HepG2 (cell line): ENCODE results near the gene RPS6KB1. TPM values are rescaled to one million over a fixed set of nuclear protein-coding genes. Genes with fewer than 3 reads are reported as not detected.

Source experiments
- ARID3A ChIP-seq: IDR thresholded peaks from 2 replicates; pipeline ENCODE4 v1.6.1; 2012; ENCODE audit warnings: low read depth, low read length, improper control_type of control experiment
- FOSL1 ChIP-seq: sonication (generic); formaldehyde crosslinking; IDR thresholded peaks from 2 replicates; pipeline ENCODE4 v1.9.0; 2021; ENCODE audit warnings: missing genetic modification reagents, borderline replicate concordance
- JUN ChIP-seq: sonication (generic); formaldehyde crosslinking; IDR thresholded peaks from 2 replicates; pipeline ENCODE4 v1.4.0; 2020; ENCODE audit warnings: mild to moderate bottlenecking, missing genetic modification reagents
- KLF16 ChIP-seq, 2 experiments: sonication (generic) in 1 of 2; formaldehyde crosslinking in 1 of 2; IDR thresholded peaks; 2 replicates each; pipeline versions ENCODE4 v1.6.1 to v1.8.0; 2016 to 2023; ENCODE audit warnings: missing genetic modification reagents in 2 of 2, missing compliant biosample characterization in 1 of 2
- MXI1 ChIP-seq: IDR thresholded peaks from 3 replicates; pipeline ENCODE4 v1.6.1; 2012; ENCODE audit warnings: low read depth, low read length, inconsistent platforms, borderline replicate concordance
- NFKBIZ ChIP-seq: IDR thresholded peaks from 2 replicates; pipeline ENCODE4 v1.6.1; 2018; ENCODE audit warnings: missing genetic modification reagents, missing compliant biosample characterization
- NR3C1 ChIP-seq: sonication (generic); formaldehyde crosslinking; IDR thresholded peaks from 2 replicates; pipeline ENCODE4 v1.4.0; 2020; ENCODE audit warnings: missing genetic modification reagents
- RBM22 ChIP-seq: fragments of 200-400 bp; formaldehyde crosslinking; optimal IDR thresholded peaks from 2 replicates; pipeline ENCODE3; 2017; ENCODE audit warnings: mild to moderate bottlenecking, low read length, moderate library complexity
- SNAI1 ChIP-seq: sonication (generic); formaldehyde crosslinking; IDR thresholded peaks from 2 replicates; pipeline ENCODE4 v1.5.0; 2020; ENCODE audit warnings: mild to moderate bottlenecking, missing genetic modification reagents, borderline replicate concordance
- SP2 ChIP-seq: sonication (generic); formaldehyde crosslinking; IDR thresholded peaks from 2 replicates; pipeline ENCODE4 v1.5.1; 2020; ENCODE audit warnings: mild to moderate bottlenecking, missing genetic modification reagents
- TARDBP ChIP-seq: sonication (generic); formaldehyde crosslinking; IDR thresholded peaks from 2 replicates; pipeline ENCODE4 v1.8.0; 2022; ENCODE audit warnings: mild to moderate bottlenecking, missing genetic modification reagents
- ZBTB20 ChIP-seq: sonication (generic); formaldehyde crosslinking; IDR thresholded peaks from 2 replicates; pipeline ENCODE4 v1.8.1; 2023; ENCODE audit warnings: missing genetic modification reagents, low read depth, mild to moderate bottlenecking, borderline replicate concordance
- ZFP37 ChIP-seq: sonication (generic); formaldehyde crosslinking; IDR thresholded peaks from 2 replicates; pipeline ENCODE4 v1.4.0; 2020; ENCODE audit warnings: missing genetic modification reagents, borderline replicate concordance
- ZNF317 ChIP-seq: sonication (generic); formaldehyde crosslinking; IDR thresholded peaks from 2 replicates; pipeline ENCODE4 v1.5.0; 2020; ENCODE audit warnings: mild to moderate bottlenecking, missing genetic modification reagents
- ZNF547 ChIP-seq: sonication (generic); formaldehyde crosslinking; IDR thresholded peaks from 2 replicates; pipeline ENCODE4 v1.5.1; 2020; ENCODE audit warnings: mild to moderate bottlenecking, missing genetic modification reagents
- ZNF597 ChIP-seq: sonication (generic); formaldehyde crosslinking; IDR thresholded peaks from 2 replicates; pipeline ENCODE4 v1.5.0; 2020; ENCODE audit warnings: missing genetic modification reagents
- ZNF670 ChIP-seq: sonication (generic); formaldehyde crosslinking; IDR thresholded peaks from 2 replicates; pipeline ENCODE4 v1.8.0; 2022; ENCODE audit warnings: mild to moderate bottlenecking, missing genetic modification reagents, borderline replicate concordance
- ZNF772 ChIP-seq: sonication (generic); formaldehyde crosslinking; IDR thresholded peaks from 2 replicates; pipeline ENCODE4 v1.5.0; 2020; ENCODE audit warnings: mild to moderate bottlenecking, missing genetic modification reagents
- ZNF777 ChIP-seq: sonication (generic); formaldehyde crosslinking; IDR thresholded peaks from 2 replicates; pipeline ENCODE4 v1.4.0; 2020; ENCODE audit warnings: missing genetic modification reagents
- ZNF788 ChIP-seq: sonication (generic); formaldehyde crosslinking; IDR thresholded peaks from 2 replicates; pipeline ENCODE4 v1.5.0; 2020; ENCODE audit warnings: mild to moderate bottlenecking, missing genetic modification reagents, borderline replicate concordance
- polyA plus RNA-seq, 8 experiments: library from polyadenylated mRNA; depleted of rRNA in 3 of 8; stranded (reverse) in 7 of 8; unstranded in 1 of 8; fragments of >200 nt; fragmentation: Illumina TruSeq in 4 of 8; extraction: Trizol in 4 of 8; gene quantifications; 2 replicates each; pipeline versions ENCODE4 v1.2.1 to v1.2.3, GENCODE V29; 2011 to 2016; ENCODE audit warnings: low read depth in 4 of 8, missing spikeins in 1 of 8, mixed read lengths in 1 of 8; ENCODE audit not compliant: insufficient read depth in 1 of 8
- total RNA-seq, 5 experiments: library from RNA; depleted of rRNA; stranded (reverse); fragments of >200 nt; fragmentation: Illumina TruSeq; extraction: Trizol; gene quantifications; 2 replicates each; pipeline ENCODE4 v1.2.3, GENCODE V29; 2016; ENCODE audit warnings: low read depth in 1 of 5
- TF ChIP-seq, protein P1 (sequence below): sonication (generic); formaldehyde crosslinking; IDR thresholded peaks from 2 replicates; pipeline ENCODE4 v1.4.0; 2020; ENCODE audit warnings: missing genetic modification reagents, borderline replicate concordance
- TF ChIP-seq, protein P2 (sequence below): sonication (generic); formaldehyde crosslinking; IDR thresholded peaks from 2 replicates; pipeline ENCODE4 v1.4.0; 2020; ENCODE audit warnings: missing genetic modification reagents, mild to moderate bottlenecking, borderline replicate concordance

The RPS6KB1 gene
- total and polyA plus RNA-seq, 2 of the 13 experiments (the other 11 are each of a cell fraction or from before 2014, with no cell fraction given), result 16.5 to 42.2 TPM

- TF ChIP-seq, protein P1, sequence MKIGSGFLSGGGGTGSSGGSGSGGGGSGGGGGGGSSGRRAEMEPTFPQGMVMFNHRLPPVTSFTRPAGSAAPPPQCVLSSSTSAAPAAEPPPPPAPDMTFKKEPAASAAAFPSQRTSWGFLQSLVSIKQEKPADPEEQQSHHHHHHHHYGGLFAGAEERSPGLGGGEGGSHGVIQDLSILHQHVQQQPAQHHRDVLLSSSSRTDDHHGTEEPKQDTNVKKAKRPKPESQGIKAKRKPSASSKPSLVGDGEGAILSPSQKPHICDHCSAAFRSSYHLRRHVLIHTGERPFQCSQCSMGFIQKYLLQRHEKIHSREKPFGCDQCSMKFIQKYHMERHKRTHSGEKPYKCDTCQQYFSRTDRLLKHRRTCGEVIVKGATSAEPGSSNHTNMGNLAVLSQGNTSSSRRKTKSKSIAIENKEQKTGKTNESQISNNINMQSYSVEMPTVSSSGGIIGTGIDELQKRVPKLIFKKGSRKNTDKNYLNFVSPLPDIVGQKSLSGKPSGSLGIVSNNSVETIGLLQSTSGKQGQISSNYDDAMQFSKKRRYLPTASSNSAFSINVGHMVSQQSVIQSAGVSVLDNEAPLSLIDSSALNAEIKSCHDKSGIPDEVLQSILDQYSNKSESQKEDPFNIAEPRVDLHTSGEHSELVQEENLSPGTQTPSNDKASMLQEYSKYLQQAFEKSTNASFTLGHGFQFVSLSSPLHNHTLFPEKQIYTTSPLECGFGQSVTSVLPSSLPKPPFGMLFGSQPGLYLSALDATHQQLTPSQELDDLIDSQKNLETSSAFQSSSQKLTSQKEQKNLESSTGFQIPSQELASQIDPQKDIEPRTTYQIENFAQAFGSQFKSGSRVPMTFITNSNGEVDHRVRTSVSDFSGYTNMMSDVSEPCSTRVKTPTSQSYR (CRISPR knock-in tag), result peak; percentile 27; the same call in 1 of the 2 replicates
- TF ChIP-seq ARID3A, result no peak; the same call in 1 of the 2 replicates
- TF ChIP-seq SNAI1 (CRISPR knock-in tag), result peak; percentile 98
- TF ChIP-seq MXI1, result peak; percentile 83; the same call in 1 of the 3 replicates
- TF ChIP-seq NR3C1, result peak; percentile 78; the same call in 1 of the 2 replicates
- peak; percentile 75; the same call in 1 of the 2 replicates for TF ChIP-seq ZNF597
- no peak; the same call in 1 of the 2 replicates for TF ChIP-seq ZNF547 (CRISPR knock-in tag)
- no peak for TF ChIP-seq JUN (CRISPR knock-in tag)
- no peak for TF ChIP-seq RBM22
- TF ChIP-seq ZNF788, result peak; percentile 55; the same call in 1 of the 2 replicates
- TF ChIP-seq ZNF670 (CRISPR knock-in tag), result peak; percentile 79
- TF ChIP-seq KLF16 (CRISPR knock-in tag; IDR thresholded peaks at IDR 0.05), result peak in 1 of 2 experiments; percentile 90; a peak in 2 of 4 replicates
- TF ChIP-seq ZNF777, result peak; percentile 73
- TF ChIP-seq ZFP37, result 0 out of 2 replicates have a peak, but pooled peaks have one; percentile 73
- TF ChIP-seq FOSL1 (CRISPR knock-in tag), result no peak
- peak; percentile 87; the same call in 1 of the 2 replicates for TF ChIP-seq ZBTB20
- peak; percentile 86 for TF ChIP-seq ZNF317 (CRISPR knock-in tag)
- TF ChIP-seq ZNF772 (CRISPR knock-in tag), result peak; percentile 44
- peak; percentile 70; the same call in 1 of the 2 replicates for TF ChIP-seq TARDBP (CRISPR knock-in tag)
- TF ChIP-seq, protein P2, sequence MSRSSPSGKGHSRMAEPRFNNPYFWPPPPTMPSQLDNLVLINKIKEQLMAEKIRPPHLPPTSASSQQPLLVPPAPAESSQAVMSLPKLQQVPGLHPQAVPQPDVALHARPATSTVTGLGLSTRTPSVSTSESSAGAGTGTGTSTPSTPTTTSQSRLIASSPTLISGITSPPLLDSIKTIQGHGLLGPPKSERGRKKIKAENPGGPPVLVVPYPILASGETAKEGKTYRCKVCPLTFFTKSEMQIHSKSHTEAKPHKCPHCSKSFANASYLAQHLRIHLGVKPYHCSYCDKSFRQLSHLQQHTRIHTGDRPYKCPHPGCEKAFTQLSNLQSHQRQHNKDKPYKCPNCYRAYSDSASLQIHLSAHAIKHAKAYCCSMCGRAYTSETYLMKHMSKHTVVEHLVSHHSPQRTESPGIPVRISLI, result peak; percentile 33; the same call in 1 of the 2 replicates
- no peak for TF ChIP-seq SP2 (CRISPR knock-in tag)
- TF ChIP-seq NFKBIZ (CRISPR knock-in tag), result peak; percentile 62; the same call in 1 of the 2 replicates
Measured at GRCh38 chr17:59892924-59893675, at the start of gene RPS6KB1, which contains the start of gene TUBD1 (continued).
